Left ventricle myocardium inferior (tissue), 1 donor: ENCODE measurements around the gene DMRT3. TPM values are rescaled to one million over a fixed set of nuclear protein-coding genes. Genes with fewer than 3 reads are reported as not detected.
"Not testable (repeated sequence)": the region's sequence is repeated elsewhere in the genome, so short reads cannot be mapped to it uniquely, and the experiment has no call there.

Experiments used
- DNase-seq: peaks from one replicate; pipeline ENCODE4 v3.0.0-alpha.2; 2020
- H3K27ac ChIP-seq: fragments of 200-600 bp; replicated peaks from 2 replicates; pipeline ENCODE4 v1.8.0; 2021
- H3K27me3 ChIP-seq: fragments of 200-600 bp; 2 replicates; pipeline ENCODE4 v1.8.0; 2021; ENCODE audit warnings: low read depth
- H3K36me3 ChIP-seq: fragments of 200-600 bp; 2 replicates; pipeline ENCODE4 v1.8.0; 2021
- H3K4me1 ChIP-seq: fragments of 200-600 bp; 2 replicates; pipeline ENCODE4 v1.8.0; 2021
- H3K4me3 ChIP-seq: fragments of 200-600 bp; 2 replicates; pipeline ENCODE4 v1.8.0; 2021; ENCODE audit warnings: mild to moderate bottlenecking, moderate library complexity
- H3K9me3 ChIP-seq: fragments of 200-600 bp; replicated peaks from 2 replicates; pipeline ENCODE4 v1.8.0; 2021
- intact Hi-C: fragments of 100-400 bp; cut with micrococcal nuclease; formaldehyde crosslinking; loops from one replicate; pipeline ENCODE4 v1.11.0; 2022
- total RNA-seq: library from RNA; stranded (reverse); fragmentation: NEBNext Ultra II Directional; extraction: Animal tissue kit (Norgen Biotek cat#: 25700); gene quantifications from one replicate; pipeline ENCODE4 v1.2.1, GENCODE V29; 2021
- TF ChIP-seq, protein P1 (sequence below): fragments of 200-600 bp; IDR thresholded peaks from 2 replicates; pipeline ENCODE4 v1.8.0; 2021; ENCODE audit warnings: antibody characterized with exemption, mild to moderate bottlenecking, borderline replicate concordance
- donor health status: DM: no; HTN: yes; CAD: no; lungs with severe emphysema.

DMRT3 gene
- total RNA-seq, 1 donor from 2014 or later, result not detected

DNA sequence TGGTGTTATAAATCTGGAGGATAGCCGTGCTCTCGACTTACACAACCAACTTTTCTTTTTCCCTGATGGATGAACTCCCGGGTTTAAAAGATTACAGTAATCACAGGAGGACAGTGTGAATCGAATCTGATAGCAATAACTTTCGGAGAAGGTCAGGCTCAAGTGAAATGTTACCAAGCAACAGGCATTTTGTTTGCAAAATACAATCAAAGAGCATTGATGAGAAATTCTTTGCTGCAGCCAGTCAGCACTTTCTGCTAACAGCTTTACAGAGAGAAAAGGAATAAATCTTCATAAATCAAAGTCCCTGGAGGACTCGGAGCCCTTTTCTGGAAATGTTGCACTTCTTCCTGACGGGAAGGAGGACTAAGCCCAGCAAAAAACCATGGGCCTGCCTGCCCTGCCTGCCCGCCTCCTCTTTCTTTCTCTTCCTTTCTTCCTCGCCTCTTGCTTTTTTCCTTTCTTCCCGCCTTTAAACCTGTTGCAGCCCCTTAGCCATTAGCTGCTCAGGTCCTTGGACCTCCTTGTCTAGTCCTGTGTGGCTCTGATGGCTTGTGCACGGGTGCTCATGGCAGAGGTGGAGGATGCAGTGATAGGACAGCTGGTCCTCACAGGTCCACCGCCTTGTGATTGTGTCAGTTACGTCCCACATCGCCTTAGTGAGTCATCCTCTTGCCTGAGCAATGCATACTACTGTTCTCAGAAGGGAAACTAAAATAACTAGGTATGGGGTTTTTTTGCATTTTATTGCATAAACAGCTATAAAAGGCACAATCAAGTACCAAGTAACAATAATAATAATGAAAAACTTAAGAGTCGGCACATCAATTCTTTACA is 6.2 kb downstream of the DMRT3 start:
- no peak overlapping the region for H3K27ac ChIP-seq
- DNase-seq, result no peak
- no peaks in the 10 kb centered on the region for H3K36me3 ChIP-seq
- intact Hi-C loops, result no loop called here
- no peaks in the 10 kb centered on the region for H3K4me1 ChIP-seq
- H3K4me3 ChIP-seq, result no peak overlapping the region
- TF ChIP-seq, protein P1, sequence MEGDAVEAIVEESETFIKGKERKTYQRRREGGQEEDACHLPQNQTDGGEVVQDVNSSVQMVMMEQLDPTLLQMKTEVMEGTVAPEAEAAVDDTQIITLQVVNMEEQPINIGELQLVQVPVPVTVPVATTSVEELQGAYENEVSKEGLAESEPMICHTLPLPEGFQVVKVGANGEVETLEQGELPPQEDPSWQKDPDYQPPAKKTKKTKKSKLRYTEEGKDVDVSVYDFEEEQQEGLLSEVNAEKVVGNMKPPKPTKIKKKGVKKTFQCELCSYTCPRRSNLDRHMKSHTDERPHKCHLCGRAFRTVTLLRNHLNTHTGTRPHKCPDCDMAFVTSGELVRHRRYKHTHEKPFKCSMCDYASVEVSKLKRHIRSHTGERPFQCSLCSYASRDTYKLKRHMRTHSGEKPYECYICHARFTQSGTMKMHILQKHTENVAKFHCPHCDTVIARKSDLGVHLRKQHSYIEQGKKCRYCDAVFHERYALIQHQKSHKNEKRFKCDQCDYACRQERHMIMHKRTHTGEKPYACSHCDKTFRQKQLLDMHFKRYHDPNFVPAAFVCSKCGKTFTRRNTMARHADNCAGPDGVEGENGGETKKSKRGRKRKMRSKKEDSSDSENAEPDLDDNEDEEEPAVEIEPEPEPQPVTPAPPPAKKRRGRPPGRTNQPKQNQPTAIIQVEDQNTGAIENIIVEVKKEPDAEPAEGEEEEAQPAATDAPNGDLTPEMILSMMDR, result no peak
- H3K9me3 ChIP-seq, result no peaks in the 10 kb centered on the region
- peaks cover 100% of the 10 kb centered on the region for H3K27me3 ChIP-seq

DNA sequence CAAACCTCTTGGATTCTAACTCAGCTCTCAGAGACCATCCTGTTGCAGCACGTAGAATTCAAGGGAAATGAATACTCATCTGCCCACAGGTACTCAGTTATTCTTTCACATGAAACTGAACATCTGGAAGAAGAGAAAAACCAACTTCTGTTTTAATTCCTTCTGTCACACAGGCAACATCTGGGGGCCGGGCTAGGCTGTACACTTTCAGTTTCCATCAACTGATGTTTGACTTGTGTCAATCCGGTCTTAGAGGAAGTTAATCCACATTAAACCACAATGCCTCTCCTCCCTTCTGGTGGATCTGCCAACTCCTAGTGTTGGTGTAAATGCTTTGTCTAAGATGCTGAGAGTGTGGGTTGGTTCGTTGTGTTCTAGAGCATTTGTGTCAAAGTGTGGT is 17.6 kb downstream of the DMRT3 start:
- Histone ChIP-seq H3K4me1 (no peaks in the 10 kb centered on the region), H3K36me3 (no peaks in the 10 kb centered on the region), H3K27ac (no peak overlapping the region), H3K4me3 (no peak overlapping the region), H3K9me3 (peaks cover 7% of the 10 kb centered on the region), H3K27me3 (peaks cover 45% of the 10 kb centered on the region)
- DNase-seq, result no peak
- TF ChIP-seq, protein P1, result no peak
- intact Hi-C loops, result no loop called here

DNA sequence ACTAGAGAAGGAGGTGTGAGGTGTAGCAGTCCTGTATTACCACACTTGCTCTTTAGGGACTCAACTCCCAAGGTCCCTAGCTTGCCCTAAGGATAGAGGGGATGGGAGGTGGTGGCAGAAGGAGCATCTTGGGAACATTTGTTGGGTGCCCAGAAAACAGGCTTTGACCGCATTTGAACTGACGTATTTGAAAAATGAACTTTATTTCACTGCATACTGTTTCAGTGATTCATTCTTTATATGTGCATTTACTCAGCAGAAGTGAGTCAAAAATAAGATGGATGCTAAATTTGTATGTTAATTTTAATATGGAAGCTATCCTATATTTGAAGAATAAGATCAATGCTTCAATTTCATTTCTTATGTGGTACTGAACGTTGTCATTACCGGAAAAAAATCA is 18.7 kb downstream of the DMRT3 start:
- Histone ChIP-seq H3K27ac (no peak overlapping the region), H3K4me3 (no peak overlapping the region), H3K4me1 (no peaks in the 10 kb centered on the region), H3K9me3 (peaks cover 7% of the 10 kb centered on the region), H3K36me3 (no peaks in the 10 kb centered on the region), H3K27me3 (peaks cover 33% of the 10 kb centered on the region)
- TF ChIP-seq, protein P1, result no peak
- no peak for DNase-seq
- intact Hi-C loops, result no loop called here

DNA sequence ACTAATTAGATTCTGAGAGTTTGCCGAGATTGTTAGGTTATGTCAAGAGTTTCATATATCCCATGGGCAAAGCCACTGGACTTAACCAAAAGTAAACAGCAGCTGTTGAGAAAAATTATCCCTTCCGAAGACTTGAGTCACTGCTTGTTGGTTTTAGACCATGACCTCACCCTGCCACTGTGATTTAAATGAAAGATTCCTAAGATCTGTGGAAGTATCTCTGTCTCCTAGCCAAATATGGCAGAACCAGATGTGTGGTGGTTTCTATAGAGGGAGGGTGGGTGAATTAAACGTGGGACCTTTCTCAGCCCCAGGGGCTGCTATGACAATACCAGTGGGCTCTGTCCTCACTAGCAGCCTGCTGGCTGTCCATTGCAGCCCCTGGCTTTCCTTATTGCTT is 19.3 kb downstream of the DMRT3 start:
- H3K4me1 ChIP-seq, result no peaks in the 10 kb centered on the region
- TF ChIP-seq, protein P1, result no peak
- intact Hi-C loops, result no loop called here
- H3K27ac ChIP-seq, result no peak overlapping the region
- peaks cover 27% of the 10 kb centered on the region for H3K27me3 ChIP-seq
- H3K9me3 ChIP-seq, result peaks cover 7% of the 10 kb centered on the region
- H3K4me3 ChIP-seq, result no peak overlapping the region
- H3K36me3 ChIP-seq, result no peaks in the 10 kb centered on the region
- DNase-seq, result no peak

DNA sequence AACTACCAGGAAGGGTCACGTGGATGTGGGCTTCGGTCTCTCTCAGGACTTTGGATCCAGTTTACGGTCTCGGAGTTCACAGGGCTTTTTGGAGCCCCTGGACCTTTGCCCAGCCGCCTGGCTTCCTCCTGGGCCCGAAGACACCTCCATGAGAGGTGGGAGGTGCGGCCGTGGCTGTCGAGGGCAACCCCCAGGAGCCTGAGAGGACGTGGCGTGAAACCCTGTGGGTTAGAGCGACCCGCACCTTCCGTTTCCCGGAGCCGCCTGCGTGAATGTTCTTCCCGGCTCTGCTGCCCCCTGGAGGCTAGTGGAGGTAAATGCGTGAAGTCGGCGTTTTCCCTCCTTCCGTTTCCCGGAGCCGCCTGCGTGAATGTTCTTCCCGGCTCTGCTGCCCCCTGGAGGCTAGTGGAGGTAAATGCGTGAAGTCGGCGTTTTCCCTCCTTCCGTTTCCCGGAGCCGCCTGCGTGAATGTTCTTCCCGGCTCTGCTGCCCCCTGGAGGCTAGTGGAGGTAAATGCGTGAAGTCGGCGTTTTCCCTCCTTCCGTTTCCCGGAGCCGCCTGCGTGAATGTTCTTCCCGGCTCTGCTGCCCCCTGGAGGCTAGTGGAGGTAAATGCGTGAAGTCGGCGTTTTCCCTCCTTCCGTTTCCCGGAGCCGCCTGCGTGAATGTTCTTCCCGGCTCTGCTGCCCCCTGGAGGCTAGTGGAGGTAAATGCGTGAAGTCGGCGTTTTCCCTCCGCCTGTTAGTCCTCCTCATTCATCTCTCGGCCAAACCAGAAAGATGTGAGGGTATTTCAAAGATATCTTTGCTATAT is 22.1 kb downstream of the DMRT3 start:
- TF ChIP-seq, protein P1, result peak; percentile 24
- H3K27ac ChIP-seq, H3K4me3 ChIP-seq, intact Hi-C loops, H3K9me3 ChIP-seq, H3K4me1 ChIP-seq, H3K36me3 ChIP-seq, DNase-seq: not testable (repeated sequence)
- peaks cover 14% of the 10 kb centered on the region for H3K27me3 ChIP-seq
